Keratinocyte (primary cell): ENCODE measurements around the gene TTBK1. TPM values are rescaled to one million over a fixed set of nuclear protein-coding genes. Genes with fewer than 3 reads are reported as not detected.

Source experiments
- DNase-seq: peaks from one replicate; pipeline ENCODE4 v3.0.0-alpha.2; 2011; ENCODE audit warnings: low read depth, missing footprints, low spot score
- FAIRE-seq: peaks from 2 replicates; lab custom pipeline; 2011; peaks lifted over from hg19 to GRCh38; lab: Jason Lieb, UNC
- H2AFZ ChIP-seq: 2 replicates; pipeline ENCODE4 v1.6.0; 2012; ENCODE audit warnings: low read length, control low read depth, inconsistent platforms; ENCODE audit not compliant: control insufficient read depth
- H3K27ac ChIP-seq: 2 replicates; pipeline ENCODE4 v1.5.1; 2011; ENCODE audit warnings: low read length; ENCODE audit not compliant: control insufficient read depth, insufficient read depth
- H3K27me3 ChIP-seq: 3 replicates; pipeline ENCODE4 v1.6.0; 2011; ENCODE audit warnings: low read length; ENCODE audit not compliant: control insufficient read depth, insufficient read depth; ENCODE audit errors: extremely low read depth
- H3K36me3 ChIP-seq, 2 experiments: 2 replicates in 1 of 2; 3 replicates in 1 of 2; pipeline ENCODE4 v1.5.1; 2011; ENCODE audit warnings: low read length in 2 of 2, mild to moderate bottlenecking in 1 of 2; ENCODE audit not compliant: control insufficient read depth in 2 of 2, insufficient read depth in 2 of 2; ENCODE audit errors: extremely low read depth in 1 of 2
- H3K4me1 ChIP-seq: 3 replicates; pipeline ENCODE4 v1.5.1; 2011; ENCODE audit warnings: low read length; ENCODE audit not compliant: control insufficient read depth, insufficient read depth; ENCODE audit errors: extremely low read depth
- H3K4me2 ChIP-seq: 3 replicates; pipeline ENCODE4 v1.6.0; 2011; ENCODE audit warnings: low read depth, low read length; ENCODE audit not compliant: control insufficient read depth, insufficient read depth; ENCODE audit errors: extremely low read depth
- H3K4me3 ChIP-seq, 3 experiments: fragments of 200-600 bp in 1 of 3; sonication (generic) in 1 of 3; 2 replicates in 2 of 3; 3 replicates in 1 of 3; pipeline ENCODE4 v1.5.1; 2011 to 2016; ENCODE audit warnings: low read length in 3 of 3, mild to moderate bottlenecking in 3 of 3, control low read depth in 2 of 3, inconsistent platforms in 1 of 3, low read depth in 1 of 3, mixed read lengths in 1 of 3, mixed run types in 1 of 3, moderate library complexity in 1 of 3; ENCODE audit not compliant: control insufficient read depth in 2 of 3, insufficient read depth in 2 of 3; ENCODE audit errors: extremely low read depth in 1 of 3
- H3K79me2 ChIP-seq: 2 replicates; pipeline ENCODE4 v1.6.0; 2012; ENCODE audit warnings: low read length; ENCODE audit not compliant: control insufficient read depth, insufficient read depth
- H3K9ac ChIP-seq: 3 replicates; pipeline ENCODE4 v1.6.0; 2011; ENCODE audit warnings: low read length; ENCODE audit not compliant: control insufficient read depth, insufficient read depth; ENCODE audit errors: extremely low read depth
- H3K9me1 ChIP-seq: 3 replicates; pipeline ENCODE4 v1.6.0; 2011; ENCODE audit warnings: low read length; ENCODE audit not compliant: control insufficient read depth, insufficient read depth; ENCODE audit errors: extremely low read depth
- H3K9me3 ChIP-seq: 2 replicates; pipeline ENCODE4 v1.5.1; 2012; ENCODE audit warnings: low read depth, low read length; ENCODE audit not compliant: control insufficient read depth
- H4K20me1 ChIP-seq: 3 replicates; pipeline ENCODE4 v1.6.0; 2011; ENCODE audit warnings: low read length; ENCODE audit not compliant: control insufficient read depth, insufficient read depth; ENCODE audit errors: extremely low read depth
- EZH2 ChIP-seq: IDR thresholded peaks from one replicate; pipeline ENCODE4 v1.6.1; 2012; ENCODE audit warnings: inconsistent platforms, mild to moderate bottlenecking, low read length, moderate library complexity
- dilution Hi-C: fragments of 300-500 bp; cut with MboI; formaldehyde crosslinking; loops from one replicate; pipeline ENCODE4 v1.7.0; 2020; ENCODE audit warnings: low sequenced_read_pairs; ENCODE audit not compliant: extremely low pct_ligation_motif_present
- polyA plus RNA-seq, 5 experiments: library from polyadenylated mRNA; depleted of rRNA in 3 of 5; stranded (reverse) in 3 of 5; stranded (forward) in 1 of 5; unstranded in 1 of 5; fragments of >200 nt; gene quantifications; 1 replicate in 1 of 5; 2 replicates in 3 of 5; 3 replicates in 1 of 5; pipeline versions ENCODE4 v1.2.1 to v1.2.3, GENCODE V29; 2011 to 2012; ENCODE audit warnings: missing spikeins in 2 of 5, low read depth in 1 of 5, low replicate concordance in 1 of 5
- TF ChIP-seq, protein P1 (sequence below), 3 experiments: IDR thresholded peaks in 1 of 3; conservative IDR thresholded peaks in 1 of 3; optimal IDR thresholded peaks in 1 of 3; 2 replicates in 2 of 3; 3 replicates in 1 of 3; pipeline versions ENCODE3 to v1.5.1; 2011; ENCODE audit warnings: low read length in 3 of 3, mild to moderate bottlenecking in 3 of 3, moderate library complexity in 2 of 3, control low read depth in 1 of 3, inconsistent platforms in 1 of 3; ENCODE audit not compliant: insufficient read depth in 2 of 3; ENCODE audit errors: extremely low read depth in 1 of 3

TTBK1 gene
- polyA plus RNA-seq, 1 donor (not counting 4 experiments of a cell fraction or from before 2014, with no cell fraction given), result not detected

DNA sequence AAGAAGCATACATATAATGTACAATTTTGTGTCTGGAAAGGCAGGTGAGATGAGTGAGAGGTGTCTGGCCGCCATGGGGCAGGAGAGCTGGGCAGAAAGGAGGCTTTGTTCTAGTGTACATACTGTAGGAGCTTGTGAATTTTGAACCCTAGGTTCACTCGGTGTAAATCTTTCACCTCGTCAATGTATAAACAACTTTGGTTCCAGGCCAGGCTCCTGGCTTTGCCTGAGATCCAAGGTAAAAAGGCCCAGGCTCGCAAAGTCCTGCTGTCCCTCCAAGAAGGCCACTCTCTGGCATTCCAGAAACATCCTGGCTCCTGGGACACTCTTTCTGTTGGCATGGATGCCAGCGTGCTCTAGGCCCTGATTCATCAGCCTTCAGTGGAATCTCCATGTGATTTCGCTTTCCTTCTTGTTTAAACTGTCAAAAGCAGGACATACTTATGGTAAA is 47.6 kb downstream of the TTBK1 start:
- no peaks in the 10 kb centered on the region for H3K79me2 ChIP-seq
- peaks cover 18% of the 10 kb centered on the region for H3K27me3 ChIP-seq
- H3K9me3 ChIP-seq, result no peaks in the 10 kb centered on the region
- H3K36me3 ChIP-seq, result no peaks in the 10 kb centered on the region
- H3K9ac ChIP-seq, result no peak overlapping the region
- no peak for FAIRE-seq
- H3K4me2 ChIP-seq, result no peak overlapping the region
- H3K9me1 ChIP-seq, result no peaks in the 10 kb centered on the region
- H2AFZ ChIP-seq, result no peak overlapping the region
- H3K27ac ChIP-seq, result no peak overlapping the region
- no peak for DNase-seq
- dilution Hi-C loops, result no loop called here
- no peaks in the 10 kb centered on the region for H3K4me1 ChIP-seq
- H4K20me1 ChIP-seq, result no peaks in the 10 kb centered on the region
- H3K4me3 ChIP-seq, result no peak overlapping the region
- TF ChIP-seq, protein P1, sequence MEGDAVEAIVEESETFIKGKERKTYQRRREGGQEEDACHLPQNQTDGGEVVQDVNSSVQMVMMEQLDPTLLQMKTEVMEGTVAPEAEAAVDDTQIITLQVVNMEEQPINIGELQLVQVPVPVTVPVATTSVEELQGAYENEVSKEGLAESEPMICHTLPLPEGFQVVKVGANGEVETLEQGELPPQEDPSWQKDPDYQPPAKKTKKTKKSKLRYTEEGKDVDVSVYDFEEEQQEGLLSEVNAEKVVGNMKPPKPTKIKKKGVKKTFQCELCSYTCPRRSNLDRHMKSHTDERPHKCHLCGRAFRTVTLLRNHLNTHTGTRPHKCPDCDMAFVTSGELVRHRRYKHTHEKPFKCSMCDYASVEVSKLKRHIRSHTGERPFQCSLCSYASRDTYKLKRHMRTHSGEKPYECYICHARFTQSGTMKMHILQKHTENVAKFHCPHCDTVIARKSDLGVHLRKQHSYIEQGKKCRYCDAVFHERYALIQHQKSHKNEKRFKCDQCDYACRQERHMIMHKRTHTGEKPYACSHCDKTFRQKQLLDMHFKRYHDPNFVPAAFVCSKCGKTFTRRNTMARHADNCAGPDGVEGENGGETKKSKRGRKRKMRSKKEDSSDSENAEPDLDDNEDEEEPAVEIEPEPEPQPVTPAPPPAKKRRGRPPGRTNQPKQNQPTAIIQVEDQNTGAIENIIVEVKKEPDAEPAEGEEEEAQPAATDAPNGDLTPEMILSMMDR (optimal IDR thresholded peaks at IDR 0.05 in 1 of 3, IDR thresholded peaks at IDR 0.05 in 1 of 3, conservative IDR thresholded peaks at IDR 0.05 in 1 of 3; ENCODE audit: extremely low read depth in 1 of 3, insufficient read depth in 2 of 3, low read length in 3 of 3), result no peak
- no peak for TF ChIP-seq EZH2

- no peak overlapping the region for H3K27ac ChIP-seq
- no peak overlapping the region for H3K4me3 ChIP-seq
- FAIRE-seq (no peak), DNase-seq (no peak)
- H2AFZ ChIP-seq, result no peak overlapping the region
- H3K9me3 ChIP-seq, result no peaks in the 10 kb centered on the region
- H3K4me2 ChIP-seq, result no peak overlapping the region
- H4K20me1 ChIP-seq, result no peaks in the 10 kb centered on the region
- TF ChIP-seq, protein P1 (optimal IDR thresholded peaks at IDR 0.05 in 1 of 3, IDR thresholded peaks at IDR 0.05 in 1 of 3, conservative IDR thresholded peaks at IDR 0.05 in 1 of 3; ENCODE audit: extremely low read depth in 1 of 3, insufficient read depth in 2 of 3, low read length in 3 of 3), result no peak
- no peak for TF ChIP-seq EZH2
- H3K79me2 ChIP-seq, result no peaks in the 10 kb centered on the region
- no peak overlapping the region for H3K9ac ChIP-seq
- H3K36me3 ChIP-seq, result no peaks in the 10 kb centered on the region
- dilution Hi-C loops, result no loop called here
- no peaks in the 10 kb centered on the region for H3K4me1 ChIP-seq
- peaks cover 13% of the 10 kb centered on the region for H3K27me3 ChIP-seq
- H3K9me1 ChIP-seq, result no peaks in the 10 kb centered on the region
Measured at GRCh38 chr6:43291708-43292107, 48.4 kb downstream of the TTBK1 start.
